Sigmoid colon (tissue), 4 donors: ENCODE results near the gene TNPO1.

Source experiments
- POLR2A ChIP-seq, 2 donors: fragments of 450-650 bp; IDR thresholded peaks; one replicate each; pipeline ENCODE4 v1.6.1; 2016; ENCODE audit warnings: antibody characterized with exemption in 2 of 2, mild to moderate bottlenecking in 2 of 2, moderate library complexity in 2 of 2
- POLR2AphosphoS5 ChIP-seq, 4 donors: sonication (generic); formaldehyde crosslinking; IDR thresholded peaks; one replicate each; pipeline ENCODE4 v1.6.1; 2017; ENCODE audit warnings: antibody characterized with exemption in 4 of 4
- TF ChIP-seq, protein P1 (sequence below), 4 experiments: fragments of 450-650 bp in 3 of 4; fragments of 200-600 bp in 1 of 4; IDR thresholded peaks; one replicate each; pipeline ENCODE4 v1.5.1; 2016 to 2019; ENCODE audit warnings: antibody characterized with exemption in 4 of 4, mild to moderate bottlenecking in 3 of 4, moderate library complexity in 2 of 4

DNA sequence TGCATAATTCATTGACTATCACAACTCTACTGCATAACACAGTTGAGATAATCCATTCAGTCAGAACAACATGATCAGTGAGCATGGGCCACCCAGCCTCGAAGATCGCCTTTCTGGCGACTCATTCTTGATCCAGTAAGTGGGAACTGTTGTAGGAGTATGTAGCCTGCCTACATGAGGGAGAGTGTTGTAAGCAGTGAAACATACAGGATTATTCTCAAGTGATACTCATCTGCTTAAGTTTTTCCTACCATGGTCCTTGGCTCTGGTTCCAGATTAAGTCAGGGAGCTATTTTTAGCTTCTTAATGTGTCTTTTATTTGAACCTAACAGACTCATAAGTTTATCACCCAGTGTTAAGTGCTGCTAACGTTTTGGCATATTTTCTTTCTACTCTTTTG lies 44.0 kb downstream of the TNPO1 start:
- TF ChIP-seq, protein P1, sequence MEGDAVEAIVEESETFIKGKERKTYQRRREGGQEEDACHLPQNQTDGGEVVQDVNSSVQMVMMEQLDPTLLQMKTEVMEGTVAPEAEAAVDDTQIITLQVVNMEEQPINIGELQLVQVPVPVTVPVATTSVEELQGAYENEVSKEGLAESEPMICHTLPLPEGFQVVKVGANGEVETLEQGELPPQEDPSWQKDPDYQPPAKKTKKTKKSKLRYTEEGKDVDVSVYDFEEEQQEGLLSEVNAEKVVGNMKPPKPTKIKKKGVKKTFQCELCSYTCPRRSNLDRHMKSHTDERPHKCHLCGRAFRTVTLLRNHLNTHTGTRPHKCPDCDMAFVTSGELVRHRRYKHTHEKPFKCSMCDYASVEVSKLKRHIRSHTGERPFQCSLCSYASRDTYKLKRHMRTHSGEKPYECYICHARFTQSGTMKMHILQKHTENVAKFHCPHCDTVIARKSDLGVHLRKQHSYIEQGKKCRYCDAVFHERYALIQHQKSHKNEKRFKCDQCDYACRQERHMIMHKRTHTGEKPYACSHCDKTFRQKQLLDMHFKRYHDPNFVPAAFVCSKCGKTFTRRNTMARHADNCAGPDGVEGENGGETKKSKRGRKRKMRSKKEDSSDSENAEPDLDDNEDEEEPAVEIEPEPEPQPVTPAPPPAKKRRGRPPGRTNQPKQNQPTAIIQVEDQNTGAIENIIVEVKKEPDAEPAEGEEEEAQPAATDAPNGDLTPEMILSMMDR (IDR thresholded peaks at IDR 0.05) = no peak
- TF ChIP-seq POLR2A (IDR thresholded peaks at IDR 0.05) = no peak
- TF ChIP-seq POLR2AphosphoS5 (IDR thresholded peaks at IDR 0.05) = peak in 3 of 4 donors; percentile 9 to 33 (median 32)
